Transverse colon (tissue), 3 donors: ENCODE measurements around the gene TBC1D2B.
"Not testable (repeated sequence)": the region's sequence is repeated elsewhere in the genome, so short reads cannot be mapped to it uniquely, and the experiment has no call there.

Experiments
- CTCF ChIP-seq, 5 experiments: fragments of 200-600 bp in 3 of 5; fragments of 450-650 bp in 2 of 5; sonication (generic) in 3 of 5; IDR thresholded peaks; 1 replicate in 2 of 5; 2 replicates in 3 of 5; pipeline ENCODE4 v1.5.1; 2016 to 2017; ENCODE audit warnings: antibody characterized with exemption in 5 of 5, inconsistent platforms in 3 of 5, mild to moderate bottlenecking in 2 of 5, moderate library complexity in 1 of 5
- EP300 ChIP-seq: sonication (generic); formaldehyde crosslinking; IDR thresholded peaks from one replicate; pipeline ENCODE4 v1.6.1; 2017; ENCODE audit warnings: antibody characterized with exemption, low read depth
- POLR2A ChIP-seq: fragments of 450-650 bp; IDR thresholded peaks from one replicate; pipeline ENCODE4 v1.6.1; 2016; ENCODE audit warnings: antibody characterized with exemption, mild to moderate bottlenecking, moderate library complexity

DNA sequence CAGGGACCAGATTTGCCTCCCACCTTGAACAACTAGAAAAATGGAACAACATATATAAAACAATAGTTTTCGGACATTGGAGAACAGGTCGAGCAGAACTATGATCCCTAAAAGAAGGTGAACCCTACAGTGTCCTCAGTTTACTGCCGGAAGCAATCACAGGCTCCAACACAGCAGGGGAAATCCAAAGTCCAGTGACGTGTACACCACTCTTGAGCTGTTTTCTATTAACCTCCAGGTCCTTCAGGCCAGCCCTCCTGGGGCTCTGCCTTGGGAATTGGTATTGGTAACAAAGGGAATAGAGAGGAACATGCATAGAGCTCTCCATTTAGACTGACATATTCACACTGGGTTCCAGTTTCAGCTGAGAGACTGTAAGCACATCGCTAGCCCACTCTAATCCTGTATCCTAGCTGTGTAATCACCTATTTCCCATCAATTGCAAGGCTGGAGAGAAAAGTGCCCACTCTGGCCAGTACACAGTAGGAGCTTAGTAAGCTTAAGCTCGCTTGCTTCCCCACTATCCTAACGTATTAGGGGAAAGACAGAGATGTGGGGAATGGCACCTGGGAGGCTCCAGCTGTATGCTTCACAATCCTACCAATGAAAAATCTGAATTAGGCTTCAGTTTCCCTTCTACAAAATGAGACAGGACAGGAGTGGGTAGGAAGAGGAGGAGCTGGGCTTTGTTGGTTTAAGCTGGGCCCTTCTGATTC is 118.6 kb downstream of the TBC1D2B start:
- TF ChIP-seq CTCF (IDR thresholded peaks at IDR 0.05); POLR2A; EP300: not testable (repeated sequence)
